ENCODE data around the gene MED13L. TPM values are rescaled to one million over a fixed set of nuclear protein-coding genes. Genes with fewer than 3 reads are reported as not detected.

The MED13L gene
- total and polyA plus RNA-seq, 2 experiments from 2014 or later: 11.7 to 88.7 TPM

- Histone ChIP-seq H3K9me3 (ENCODE audit: low read depth) (no peaks in the 10 kb centered on the region), H4K20me1 (ENCODE audit: insufficient read depth) (peaks cover 62% of the 10 kb centered on the region), H3K36me3 (ENCODE audit: low read depth) (no peaks in the 10 kb centered on the region), H3F3A (ENCODE audit: insufficient read depth) (no peaks in the 10 kb centered on the region), H3K9ac (no peak overlapping the region), H3K4me2 (ENCODE audit: unreplicated experiment) (no peak overlapping the region), H3K79me2 (ENCODE audit: insufficient read depth) (peaks cover 100% of the 10 kb centered on the region), H3K9me2 (ENCODE audit: insufficient read depth) (no peaks in the 10 kb centered on the region), H2AFZ (no peak overlapping the region), H3K27me3 (replicated peaks; ENCODE audit: insufficient read depth) (no peaks in the 10 kb centered on the region), H3K27ac (no peak overlapping the region), H3K4me3 (no peak overlapping the region; the same call in 1 of the 2 replicates), H3K4me1 (ENCODE audit: insufficient read depth) (peaks cover 16% of the 10 kb centered on the region)
- 86 to 90% methylated on average over 10 of the region's 10 CpGs for WGBS, 2 experiments (ENCODE audit: low coverage in 1 of 2, low lambda C conversion rate in 2 of 2, missing lambda C conversion rate in 2 of 2)
- in situ Hi-C loops (cut with MboI): no loop called here
- TF ChIP-seq EZH2 (IDR thresholded peaks at IDR 0.05; ENCODE audit: insufficient read depth, poor library complexity, severe bottlenecking): no peak
- TF ChIP-seq EZH2phosphoT487 (IDR thresholded peaks at IDR 0.05; ENCODE audit: insufficient read depth, low read depth): no peak
- peak; percentile 29 for DNase-seq
These were observed 105.2 kb downstream of the MED13L start for GRCh38 chr12:116172224-116172849.

DNA sequence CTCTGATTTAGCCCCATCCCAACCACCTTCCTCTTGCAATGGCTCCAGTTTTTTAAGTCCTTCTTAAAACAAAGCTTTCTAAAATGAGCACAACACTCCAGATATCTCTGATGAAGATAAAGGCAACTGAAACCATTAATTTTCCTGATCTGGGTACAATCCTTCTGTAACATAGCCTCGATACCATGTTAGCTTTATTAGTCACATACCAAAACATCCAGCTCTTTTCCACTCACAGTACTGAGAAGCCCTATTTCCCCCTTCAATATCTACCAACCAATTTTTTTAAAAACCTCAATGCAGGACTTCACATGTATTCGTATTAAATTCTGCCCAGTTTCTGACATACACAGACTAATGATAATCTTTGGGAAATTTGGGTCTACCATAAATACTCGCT lies 105.9 kb downstream of the MED13L start:
- H4K20me1 ChIP-seq (ENCODE audit: insufficient read depth): peaks cover 60% of the 10 kb centered on the region
- H3K79me2 ChIP-seq (ENCODE audit: insufficient read depth): peaks cover 100% of the 10 kb centered on the region
- TF ChIP-seq EZH2phosphoT487 (IDR thresholded peaks at IDR 0.05; ENCODE audit: insufficient read depth, low read depth): no peak
- H3F3A ChIP-seq (ENCODE audit: insufficient read depth): no peaks in the 10 kb centered on the region
- H2AFZ ChIP-seq: no peak overlapping the region
- no peak overlapping the region for H3K27ac ChIP-seq
- H3K4me2 ChIP-seq (ENCODE audit: unreplicated experiment): peak overlapping the region; percentile 11
- H3K9ac ChIP-seq: no peak overlapping the region
- no peaks in the 10 kb centered on the region for H3K9me3 ChIP-seq (ENCODE audit: low read depth)
- in situ Hi-C loops (cut with MboI): no loop called here
- no peaks in the 10 kb centered on the region for H3K27me3 ChIP-seq (replicated peaks; ENCODE audit: insufficient read depth)
- H3K4me1 ChIP-seq (ENCODE audit: insufficient read depth): peaks cover 21% of the 10 kb centered on the region
- H3K36me3 ChIP-seq (ENCODE audit: low read depth): no peaks in the 10 kb centered on the region
- 84% methylated on average over 3 of the region's 3 CpGs for WGBS, 2 experiments (ENCODE audit: low coverage in 1 of 2, low lambda C conversion rate in 2 of 2, missing lambda C conversion rate in 2 of 2)
- H3K4me3 ChIP-seq: no peak overlapping the region; the same call in 1 of the 2 replicates
- DNase-seq: peak; percentile 51
- no peaks in the 10 kb centered on the region for H3K9me2 ChIP-seq (ENCODE audit: insufficient read depth)

DNA sequence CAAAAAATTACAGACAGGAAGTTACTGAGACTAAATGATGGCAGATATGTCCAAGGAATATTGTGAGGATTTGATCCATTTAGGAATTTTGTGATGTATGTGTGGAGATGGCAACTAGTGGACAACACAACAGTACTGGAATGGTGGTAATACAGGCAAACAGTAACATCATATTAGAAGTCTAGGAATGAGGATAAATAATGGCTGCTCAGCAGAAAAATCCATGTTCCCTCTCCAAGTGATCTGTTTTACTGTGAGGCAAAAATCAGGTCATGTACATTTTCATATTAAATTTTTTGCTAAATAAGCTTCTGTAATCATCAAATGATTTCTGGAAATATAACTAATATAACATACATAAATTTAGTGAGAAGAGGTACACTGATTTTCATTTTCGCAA lies 108.4 kb downstream of the MED13L start:
- WGBS, 2 experiments (ENCODE audit: low coverage in 1 of 2, low lambda C conversion rate in 2 of 2, missing lambda C conversion rate in 2 of 2): 95 to 100% methylated on average over 1 of the region's 1 CpG
- in situ Hi-C loops (cut with MboI): no loop called here
- Histone ChIP-seq H3K79me2 (ENCODE audit: insufficient read depth) (peaks cover 100% of the 10 kb centered on the region), H3K4me1 (ENCODE audit: insufficient read depth) (peaks cover 45% of the 10 kb centered on the region), H3K9me2 (ENCODE audit: insufficient read depth) (no peaks in the 10 kb centered on the region), H3K27ac (no peak overlapping the region), H3K9me3 (ENCODE audit: low read depth) (no peaks in the 10 kb centered on the region), H3K4me2 (ENCODE audit: unreplicated experiment) (no peak overlapping the region), H3K36me3 (ENCODE audit: low read depth) (no peaks in the 10 kb centered on the region), H2AFZ (no peak overlapping the region), H3F3A (ENCODE audit: insufficient read depth) (peaks cover 10% of the 10 kb centered on the region), H3K4me3 (no peak overlapping the region), H3K27me3 (replicated peaks; ENCODE audit: insufficient read depth) (no peaks in the 10 kb centered on the region), H4K20me1 (ENCODE audit: insufficient read depth) (peaks cover 62% of the 10 kb centered on the region), H3K9ac (no peak overlapping the region)
- DNase-seq: no peak
- TF ChIP-seq EZH2phosphoT487 (IDR thresholded peaks at IDR 0.05; ENCODE audit: insufficient read depth, low read depth) (no peak), EZH2 (IDR thresholded peaks at IDR 0.05; ENCODE audit: insufficient read depth, poor library complexity, severe bottlenecking) (no peak)

DNA sequence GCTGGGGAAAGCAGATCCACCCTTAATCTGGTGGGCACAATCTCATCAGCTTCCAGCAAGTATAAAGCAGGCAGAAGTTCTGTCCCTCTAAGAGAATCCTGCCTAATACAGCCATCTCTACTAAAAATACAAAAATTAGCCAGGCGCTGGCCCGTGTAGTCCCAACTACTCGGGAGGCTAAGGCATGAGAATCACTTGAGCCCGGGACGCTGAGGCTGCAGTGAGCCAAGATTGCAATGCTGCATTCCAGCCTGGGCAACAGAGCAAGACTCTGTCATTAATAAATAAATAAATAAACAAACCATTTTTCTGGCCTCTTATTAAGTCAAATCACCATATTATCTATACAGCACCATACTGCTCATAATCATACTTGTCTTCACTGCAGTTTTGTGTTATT lies 111.2 kb downstream of the MED13L start:
- H2AFZ ChIP-seq: no peak overlapping the region
- no peak overlapping the region for H3K9ac ChIP-seq
- TF ChIP-seq EZH2phosphoT487 (IDR thresholded peaks at IDR 0.05; ENCODE audit: insufficient read depth, low read depth) (no peak), EZH2 (IDR thresholded peaks at IDR 0.05; ENCODE audit: insufficient read depth, poor library complexity, severe bottlenecking) (no peak)
- in situ Hi-C loops (cut with MboI): no loop called here
- H3K4me1 ChIP-seq (ENCODE audit: insufficient read depth): peaks cover 48% of the 10 kb centered on the region
- H3K27ac ChIP-seq: no peak overlapping the region
- no peak overlapping the region for H3K4me2 ChIP-seq (ENCODE audit: unreplicated experiment)
- H3K27me3 ChIP-seq (replicated peaks; ENCODE audit: insufficient read depth): no peaks in the 10 kb centered on the region
- 22 to 23% methylated on average over 5 of the region's 5 CpGs for WGBS, 2 experiments (ENCODE audit: low coverage in 1 of 2, low lambda C conversion rate in 2 of 2, missing lambda C conversion rate in 2 of 2)
- peak; percentile 49 for DNase-seq
- H3K4me3 ChIP-seq: no peak overlapping the region
- no peaks in the 10 kb centered on the region for H3K36me3 ChIP-seq (ENCODE audit: low read depth)
- H3K9me3 ChIP-seq (ENCODE audit: low read depth): no peaks in the 10 kb centered on the region
- peaks cover 100% of the 10 kb centered on the region for H3K79me2 ChIP-seq (ENCODE audit: insufficient read depth)
- no peaks in the 10 kb centered on the region for H3K9me2 ChIP-seq (ENCODE audit: insufficient read depth)
- peaks cover 17% of the 10 kb centered on the region for H3F3A ChIP-seq (ENCODE audit: insufficient read depth)
- peaks cover 60% of the 10 kb centered on the region for H4K20me1 ChIP-seq (ENCODE audit: insufficient read depth)
